SU-DHL-6 (cell line): ENCODE results near the gene SYNC.
"Not testable (repeated sequence)": the region's sequence is repeated elsewhere in the genome, so short reads cannot be mapped to it uniquely, and the experiment has no call there.

ENCODE experiments used
- H2AFZ ChIP-seq: fragments of 200-600 bp; sonication (generic); 2 replicates; pipeline ENCODE4 v1.6.1; 2014; ENCODE audit warnings: low read depth, mild to moderate bottlenecking, moderate library complexity, mixed read lengths, antibody characterized with exemption, low read length; ENCODE audit not compliant: severe bottlenecking
- H3F3A ChIP-seq: fragments of 200-600 bp; shearing (Covaris generic); 2 replicates; pipeline ENCODE4 v1.6.0; 2016; ENCODE audit warnings: antibody characterized with exemption, mild to moderate bottlenecking; ENCODE audit not compliant: insufficient read depth
- H3K27ac ChIP-seq: fragments of 200-600 bp; sonication (generic); 2 replicates; pipeline ENCODE4 v1.5.1; 2016; ENCODE audit warnings: low read depth, mild to moderate bottlenecking, low read length, moderate library complexity, mixed read lengths
- H3K27me3 ChIP-seq: fragments of 200-600 bp; sonication (generic), shearing (Covaris generic); 2 replicates; pipeline ENCODE4 v1.6.0; 2014; ENCODE audit warnings: mild to moderate bottlenecking, low read length
- H3K36me3 ChIP-seq: fragments of 200-600 bp; sonication (generic); 2 replicates; pipeline ENCODE4 v1.6.1; 2014; ENCODE audit warnings: mild to moderate bottlenecking, low read length, mixed read lengths
- H3K4me2 ChIP-seq: fragments of 300-600, 200-600 bp; shearing (Covaris generic), sonication (generic); 2 replicates; pipeline ENCODE4 v1.6.0; 2014; ENCODE audit warnings: low read length, low read depth, mild to moderate bottlenecking; ENCODE audit not compliant: poor library complexity, severe bottlenecking
- H3K4me3 ChIP-seq: fragments of 200-600 bp; sonication (generic); 2 replicates; pipeline ENCODE4 v1.5.1; 2014; ENCODE audit warnings: antibody characterized with exemption, low read length, mild to moderate bottlenecking, mixed read lengths; ENCODE audit not compliant: insufficient read depth, poor library complexity, severe bottlenecking
- H3K79me2 ChIP-seq: fragments of 200-600 bp; sonication (generic); 2 replicates; pipeline ENCODE4 v1.6.1; 2014; ENCODE audit warnings: mild to moderate bottlenecking, low read length, moderate library complexity; ENCODE audit not compliant: insufficient read depth
- H3K9ac ChIP-seq: fragments of 200-600 bp; sonication (generic); 2 replicates; pipeline ENCODE4 v1.7.0; 2014; ENCODE audit warnings: mild to moderate bottlenecking, low read length
- H3K9me2 ChIP-seq: fragments of 200-600 bp; sonication (generic); replicated peaks from 2 replicates; pipeline ENCODE4 v1.6.1; 2014; ENCODE audit warnings: low read length; ENCODE audit not compliant: insufficient read depth
- H3K9me3 ChIP-seq: fragments of 200-600 bp; sonication (generic); 2 replicates; pipeline ENCODE4 v1.6.1; 2014; ENCODE audit warnings: low read length, mixed read lengths; ENCODE audit not compliant: insufficient read depth
- H4K20me1 ChIP-seq: fragments of 200-600 bp; sonication (generic); 2 replicates; pipeline ENCODE4 v1.6.1; 2014; ENCODE audit warnings: low read depth, mild to moderate bottlenecking, antibody characterized with exemption, low read length, moderate library complexity, mixed read lengths
- EZH2phosphoT487 ChIP-seq: fragments of 200-600 bp; sonication (generic), shearing (Covaris generic); conservative IDR thresholded peaks from 2 replicates; pipeline ENCODE4 v1.6.1; 2018; ENCODE audit warnings: mild to moderate bottlenecking, antibody characterized with exemption, low read length, moderate library complexity, mixed read lengths
- TF ChIP-seq, protein P1 (sequence below): fragments of 200-600 bp; sonication (generic); IDR thresholded peaks from one replicate; pipeline ENCODE4 v1.5.1; 2017; ENCODE audit warnings: antibody characterized with exemption, mild to moderate bottlenecking, low read length, moderate library complexity; ENCODE audit not compliant: insufficient read depth, poor library complexity, severe bottlenecking

SYNC gene

DNA sequence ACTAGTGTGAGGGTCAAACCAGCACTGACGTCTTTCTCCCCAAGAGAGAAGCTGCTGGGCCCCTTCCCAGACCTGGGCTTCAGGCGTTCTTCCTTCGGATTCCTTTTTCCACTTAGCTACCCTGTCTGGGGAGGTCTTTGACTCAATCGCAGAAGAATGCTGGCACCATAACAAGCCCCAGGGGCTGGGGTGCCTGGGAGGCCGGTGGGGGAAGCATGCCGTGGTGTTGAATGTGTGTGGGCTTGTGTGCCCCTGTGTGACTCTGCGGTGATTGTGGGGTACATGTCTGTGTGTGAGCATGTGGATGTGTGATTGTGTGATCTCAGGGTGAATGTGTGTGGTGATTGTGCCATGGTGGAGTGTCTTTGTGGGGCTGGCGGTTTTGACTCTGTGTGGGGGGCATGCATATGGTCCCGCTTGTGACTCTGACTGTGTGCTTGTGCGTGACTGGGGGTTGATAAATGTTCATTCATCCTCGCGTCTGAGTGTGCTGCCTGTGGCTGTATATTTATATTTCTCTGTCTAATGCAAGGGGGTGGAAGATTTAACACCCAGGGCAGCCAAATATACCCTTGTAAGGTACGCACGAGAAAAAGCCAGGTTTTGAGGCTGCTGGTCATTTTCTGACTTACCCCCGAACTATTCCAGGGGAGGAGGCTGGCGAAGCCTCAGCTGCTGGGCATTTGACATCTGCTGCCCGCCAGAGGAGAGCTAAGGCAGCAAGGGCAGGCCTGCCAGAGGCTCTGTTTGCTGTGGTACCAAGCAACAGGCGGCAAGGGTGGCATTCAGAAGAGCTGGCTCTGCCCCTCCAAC lies 1.1 kb upstream of the SYNC start:
- no peak overlapping the region for H3K27ac ChIP-seq

DNA sequence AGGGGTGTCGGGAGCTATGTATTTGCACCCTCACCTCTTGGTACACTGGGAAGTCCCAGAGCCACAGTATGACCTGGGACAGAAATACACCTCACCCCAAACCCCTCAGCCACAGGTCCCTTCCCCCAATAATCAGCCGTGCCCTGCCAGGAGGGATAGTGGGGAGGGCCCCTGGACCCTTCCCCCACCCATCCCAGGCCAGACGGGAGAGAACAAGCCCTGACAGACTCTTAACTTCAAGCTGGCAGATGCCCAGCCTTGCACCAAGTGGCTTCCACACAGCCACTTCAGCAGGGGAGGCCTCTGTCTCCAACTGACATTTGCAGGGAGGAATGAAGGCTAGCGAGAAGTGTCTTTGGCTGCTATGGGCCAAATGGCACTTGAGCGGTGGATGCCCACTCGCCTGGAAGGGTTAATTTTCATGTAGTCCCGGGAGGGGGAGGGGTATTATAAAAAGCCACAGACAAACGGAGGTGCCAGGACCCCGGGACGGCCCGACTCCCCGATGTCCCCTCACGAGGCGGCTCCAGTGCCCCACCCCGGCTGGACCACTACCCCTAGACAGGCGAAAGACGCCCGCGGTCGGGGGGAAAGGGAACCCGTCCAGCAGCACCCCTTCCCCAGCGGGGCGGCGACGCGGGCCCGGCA lies 495 bp downstream of the SYNC start:
- peak; percentile 88; the same call in 1 of the 2 replicates for TF ChIP-seq EZH2phosphoT487
- TF ChIP-seq, protein P1, sequence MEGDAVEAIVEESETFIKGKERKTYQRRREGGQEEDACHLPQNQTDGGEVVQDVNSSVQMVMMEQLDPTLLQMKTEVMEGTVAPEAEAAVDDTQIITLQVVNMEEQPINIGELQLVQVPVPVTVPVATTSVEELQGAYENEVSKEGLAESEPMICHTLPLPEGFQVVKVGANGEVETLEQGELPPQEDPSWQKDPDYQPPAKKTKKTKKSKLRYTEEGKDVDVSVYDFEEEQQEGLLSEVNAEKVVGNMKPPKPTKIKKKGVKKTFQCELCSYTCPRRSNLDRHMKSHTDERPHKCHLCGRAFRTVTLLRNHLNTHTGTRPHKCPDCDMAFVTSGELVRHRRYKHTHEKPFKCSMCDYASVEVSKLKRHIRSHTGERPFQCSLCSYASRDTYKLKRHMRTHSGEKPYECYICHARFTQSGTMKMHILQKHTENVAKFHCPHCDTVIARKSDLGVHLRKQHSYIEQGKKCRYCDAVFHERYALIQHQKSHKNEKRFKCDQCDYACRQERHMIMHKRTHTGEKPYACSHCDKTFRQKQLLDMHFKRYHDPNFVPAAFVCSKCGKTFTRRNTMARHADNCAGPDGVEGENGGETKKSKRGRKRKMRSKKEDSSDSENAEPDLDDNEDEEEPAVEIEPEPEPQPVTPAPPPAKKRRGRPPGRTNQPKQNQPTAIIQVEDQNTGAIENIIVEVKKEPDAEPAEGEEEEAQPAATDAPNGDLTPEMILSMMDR, result no peak

More for the DNA sequence above, 1.1 kb upstream of the SYNC start:
- H3K4me3 ChIP-seq, result no peak overlapping the region
- no peak overlapping the region for H3K9ac ChIP-seq
- no peak overlapping the region for H2AFZ ChIP-seq
- H3F3A ChIP-seq, result no peaks in the 10 kb centered on the region
- H3K79me2 ChIP-seq, result no peaks in the 10 kb centered on the region
- no peaks in the 10 kb centered on the region for H3K9me3 ChIP-seq
- H4K20me1 ChIP-seq, result no peaks in the 10 kb centered on the region
- no peak; the same call in 1 of the 2 replicates for TF ChIP-seq EZH2phosphoT487
- TF ChIP-seq, protein P1, result no peak
- H3K36me3 ChIP-seq, result no peaks in the 10 kb centered on the region
- no peaks in the 10 kb centered on the region for H3K27me3 ChIP-seq
- H3K9me2 ChIP-seq, result no peaks in the 10 kb centered on the region
- H3K4me2 ChIP-seq, result no peak overlapping the region

GRCh38 chr1:32701421-32701911 lies 1.1 kb downstream of the SYNC start:
- TF ChIP-seq, protein P1, result no peak
- no peak for TF ChIP-seq EZH2phosphoT487
- Histone ChIP-seq H3K4me2 (no peak overlapping the region), H3K36me3 (no peaks in the 10 kb centered on the region), H4K20me1 (no peaks in the 10 kb centered on the region), H3K9me3 (no peaks in the 10 kb centered on the region), H2AFZ (no peak overlapping the region), H3K79me2 (no peaks in the 10 kb centered on the region), H3K9ac (no peak overlapping the region), H3K4me3 (no peak overlapping the region), H3K27ac (no peak overlapping the region), H3K9me2 (no peaks in the 10 kb centered on the region), H3F3A (no peaks in the 10 kb centered on the region), H3K27me3 (no peaks in the 10 kb centered on the region)

More for the DNA sequence above, 495 bp downstream of the SYNC start:
- H3K27ac ChIP-seq, result no peak overlapping the region
- no peak overlapping the region for H3K9ac ChIP-seq
- H3K36me3 ChIP-seq, result no peaks in the 10 kb centered on the region
- H3F3A ChIP-seq, result no peaks in the 10 kb centered on the region
- no peak overlapping the region for H3K4me2 ChIP-seq
- H3K79me2 ChIP-seq, result no peaks in the 10 kb centered on the region
- H4K20me1 ChIP-seq, result no peaks in the 10 kb centered on the region
- no peaks in the 10 kb centered on the region for H3K9me3 ChIP-seq
- no peaks in the 10 kb centered on the region for H3K27me3 ChIP-seq
- no peak overlapping the region for H3K4me3 ChIP-seq
- no peaks in the 10 kb centered on the region for H3K9me2 ChIP-seq
- no peak overlapping the region for H2AFZ ChIP-seq

GRCh38 chr1:32696996-32697395 lies 5.6 kb downstream of the SYNC start:
- not testable (repeated sequence) for H3K9me3 ChIP-seq, H3K4me2 ChIP-seq, H3F3A ChIP-seq, H3K27ac ChIP-seq, H3K9me2 ChIP-seq, H3K4me3 ChIP-seq, H3K9ac ChIP-seq, H4K20me1 ChIP-seq, H3K36me3 ChIP-seq, H3K27me3 ChIP-seq, H3K79me2 ChIP-seq, H2AFZ ChIP-seq
